ENCODE measurements around the gene HK1. TPM values are rescaled to one million over a fixed set of nuclear protein-coding genes. Genes with fewer than 3 reads are reported as not detected.

The HK1 gene
- total RNA-seq: 100 to 1,000 TPM in 3 of 4 donors, 10 to 100 TPM in 1; 92.5 to 216 (median 126) TPM

- no peak for ATAC-seq
- no peaks in the 10 kb centered on the region for H3K4me1 ChIP-seq
- no peaks in the 10 kb centered on the region for H3K9me3 ChIP-seq
- WGBS, 2 donors (ENCODE audit: low coverage in 1 of 2): 50 to 64% methylated on average over 7 to 11 of the region's 11 CpGs
- H3K27me3 ChIP-seq: no peaks in the 10 kb centered on the region
- H3K36me3 ChIP-seq: no peaks in the 10 kb centered on the region
- H3K4me3 ChIP-seq: no peak within 1 kb of the TSS
- no peak for TF ChIP-seq POLR2A (IDR thresholded peaks at IDR 0.05)
- no peak for TF ChIP-seq EP300 (IDR thresholded peaks at IDR 0.05)
- TF ChIP-seq CTCF (IDR thresholded peaks at IDR 0.05): no peak
- TF ChIP-seq POLR2AphosphoS5 (IDR thresholded peaks at IDR 0.05): no peak
- H3K27ac ChIP-seq: peak within 1 kb of the TSS in 1 of 4 donors; percentile 22
Measured at GRCh38 chr10:69278446-69278963, at the start of gene HK1. Gene HK1, plus strand, starts transcription at chr10:69278496.

GRCh38 chr10:69229616-69229916, 48.7 kb upstream of the HK1 start:
- no peaks in the 10 kb centered on the region for H3K27me3 ChIP-seq
- no peaks in the 10 kb centered on the region for H3K9me3 ChIP-seq
- no peak overlapping the region for H3K4me3 ChIP-seq
- TF ChIP-seq EP300 (IDR thresholded peaks at IDR 0.05): no peak
- no peak for TF ChIP-seq POLR2A (IDR thresholded peaks at IDR 0.05)
- TF ChIP-seq CTCF (IDR thresholded peaks at IDR 0.05): no peak
- TF ChIP-seq POLR2AphosphoS5 (IDR thresholded peaks at IDR 0.05): no peak
- no peak overlapping the region for H3K27ac ChIP-seq
- ATAC-seq: no peak
- WGBS, 2 donors (ENCODE audit: low coverage in 1 of 2): 88 to 89% methylated on average over 7 of the region's 8 CpGs
- no peaks in the 10 kb centered on the region for H3K4me1 ChIP-seq
- H3K36me3 ChIP-seq: no peaks in the 10 kb centered on the region

- TF ChIP-seq EP300 (IDR thresholded peaks at IDR 0.05): no peak
- no peaks in the 10 kb centered on the region for H3K4me1 ChIP-seq
- no peaks in the 10 kb centered on the region for H3K36me3 ChIP-seq
- no peak overlapping the region for H3K27ac ChIP-seq
- ATAC-seq: no peak
- H3K27me3 ChIP-seq: no peaks in the 10 kb centered on the region
- no peaks in the 10 kb centered on the region for H3K9me3 ChIP-seq
- 86% methylated on average over 1 of the region's 5 CpGs; no CpG with 5 or more reads in 1 of the 2 donors for WGBS, 2 donors (ENCODE audit: low coverage in 1 of 2)
- no peak overlapping the region for H3K4me3 ChIP-seq
Measured at GRCh38 chr10:69230128-69230527, 48.2 kb upstream of the HK1 start.

- H3K4me1 ChIP-seq: no peaks in the 10 kb centered on the region
- no peaks in the 10 kb centered on the region for H3K36me3 ChIP-seq
- H3K9me3 ChIP-seq: no peaks in the 10 kb centered on the region
- ATAC-seq: no peak
- no peak for TF ChIP-seq POLR2A (IDR thresholded peaks at IDR 0.05)
- no peak for TF ChIP-seq POLR2AphosphoS5 (IDR thresholded peaks at IDR 0.05)
- H3K27ac ChIP-seq: no peak overlapping the region
- no peaks in the 10 kb centered on the region for H3K27me3 ChIP-seq
- H3K4me3 ChIP-seq: no peak overlapping the region
- WGBS, 2 donors (ENCODE audit: low coverage in 1 of 2): 84 to 100% methylated on average over 2 to 4 of the region's 9 CpGs
Measured at GRCh38 chr10:69232252-69232651, 46.0 kb upstream of the HK1 start.

- H3K27me3 ChIP-seq: no peaks in the 10 kb centered on the region
- ATAC-seq: no peak
- TF ChIP-seq POLR2AphosphoS5 (IDR thresholded peaks at IDR 0.05) (no peak), POLR2A (IDR thresholded peaks at IDR 0.05) (no peak), EP300 (IDR thresholded peaks at IDR 0.05) (no peak), CTCF (IDR thresholded peaks at IDR 0.05) (no peak)
- no peak overlapping the region for H3K27ac ChIP-seq
- H3K9me3 ChIP-seq: no peaks in the 10 kb centered on the region
- no peaks in the 10 kb centered on the region for H3K36me3 ChIP-seq
- no peak overlapping the region for H3K4me3 ChIP-seq
- H3K4me1 ChIP-seq: peaks cover 0 to 6% (median 0%) of the 10 kb centered on the region in 3 donors
- whole genome bisulfite sequencing, 2 donors (ENCODE audit: low coverage in 1 of 2): 82 to 84% methylated on average over 10 to 20 of the region's 22 CpGs
Measured at GRCh38 chr10:69232736-69233480, 45.4 kb upstream of the HK1 start.

- H3K9me3 ChIP-seq: no peaks in the 10 kb centered on the region
- no peak overlapping the region for H3K27ac ChIP-seq
- WGBS, 2 donors (ENCODE audit: low coverage in 1 of 2): 100% methylated on average over 1 of the region's 3 CpGs; no CpG with 5 or more reads in 1 of the 2 donors
- TF ChIP-seq EP300 (IDR thresholded peaks at IDR 0.05) (no peak), POLR2AphosphoS5 (IDR thresholded peaks at IDR 0.05) (no peak), POLR2A (IDR thresholded peaks at IDR 0.05) (no peak), CTCF (IDR thresholded peaks at IDR 0.05) (no peak)
- ATAC-seq: no peak
- H3K36me3 ChIP-seq: no peaks in the 10 kb centered on the region
- H3K4me3 ChIP-seq: no peak overlapping the region
- H3K27me3 ChIP-seq: no peaks in the 10 kb centered on the region
- H3K4me1 ChIP-seq: peaks cover 0 to 15% (median 0%) of the 10 kb centered on the region in 3 donors
Measured at GRCh38 chr10:69234447-69234846, 43.8 kb upstream of the HK1 start.

Measured in gastroesophageal sphincter (tissue), 4 donors.